ENCODE measurements around the gene LRRC23. TPM values are rescaled to one million over a fixed set of nuclear protein-coding genes. Genes with fewer than 3 reads are reported as not detected.
"Not testable (repeated sequence)": the region's sequence is repeated elsewhere in the genome, so short reads cannot be mapped to it uniquely, and the experiment has no call there.

Gene LRRC23
- 2.7 and 49.9 TPM in 2 replicates for total RNA-seq (2014; rRNA removed; shearing (Covaris generic); ENCODE audit: low replicate concordance)

- DNase-seq, result peak; percentile 95
- Histone ChIP-seq H3K27me3 (no peaks in the 10 kb centered on the region), H3K9me3 (no peaks in the 10 kb centered on the region), H3K36me3 (no peaks in the 10 kb centered on the region), H3K4me3 (peak within 1 kb of the TSS; percentile 76)
Observed at GRCh38 chr12:6904280-6905276, at the start of gene LRRC23. TSS of gene LRRC23 (plus strand) at chr12:6904822. CDS start at chr12:6905634, 812 bp downstream.

GRCh38 chr12:6855322-6855721 is 49.3 kb upstream of the LRRC23 start:
- no peak for DNase-seq
- Histone ChIP-seq H3K27me3 (no peaks in the 10 kb centered on the region), H3K9me3 (no peaks in the 10 kb centered on the region), H3K4me3 (no peak overlapping the region), H3K36me3 (peaks cover 65% of the 10 kb centered on the region)

- Histone ChIP-seq H3K27me3 (no peaks in the 10 kb centered on the region), H3K36me3 (peaks cover 83% of the 10 kb centered on the region), H3K9me3 (no peaks in the 10 kb centered on the region), H3K4me3 (no peak overlapping the region)
- DNase-seq, result no peak
Observed at GRCh38 chr12:6858799-6859198, 45.8 kb upstream of the LRRC23 start.

- Histone ChIP-seq H3K36me3 (peaks cover 82% of the 10 kb centered on the region), H3K9me3 (no peaks in the 10 kb centered on the region), H3K4me3 (no peak overlapping the region), H3K27me3 (no peaks in the 10 kb centered on the region)
- DNase-seq, result no peak
Observed at GRCh38 chr12:6860116-6860515, 44.5 kb upstream of the LRRC23 start.

- no peaks in the 10 kb centered on the region for H3K27me3 ChIP-seq
- DNase-seq, result no peak
- H3K9me3 ChIP-seq, result no peaks in the 10 kb centered on the region
- H3K4me3 ChIP-seq, result no peak overlapping the region
- peaks cover 82% of the 10 kb centered on the region for H3K36me3 ChIP-seq
Observed at GRCh38 chr12:6860942-6861341, 43.7 kb upstream of the LRRC23 start.

- Histone ChIP-seq H3K36me3 (peaks cover 83% of the 10 kb centered on the region), H3K27me3 (no peaks in the 10 kb centered on the region), H3K4me3 (no peak overlapping the region), H3K9me3 (no peaks in the 10 kb centered on the region)
- DNase-seq, result no peak
Observed at GRCh38 chr12:6861391-6861790, 43.2 kb upstream of the LRRC23 start.

GRCh38 chr12:6863033-6863432 is 41.6 kb upstream of the LRRC23 start:
- H3K9me3 ChIP-seq, result no peaks in the 10 kb centered on the region
- DNase-seq, result no peak
- no peak overlapping the region for H3K4me3 ChIP-seq
- peaks cover 71% of the 10 kb centered on the region for H3K36me3 ChIP-seq
- H3K27me3 ChIP-seq, result no peaks in the 10 kb centered on the region

GRCh38 chr12:6863586-6864321 is 40.9 kb upstream of the LRRC23 start:
- no peak for DNase-seq
- Histone ChIP-seq H3K9me3 (no peaks in the 10 kb centered on the region), H3K4me3 (no peak overlapping the region), H3K27me3 (no peaks in the 10 kb centered on the region), H3K36me3 (peaks cover 73% of the 10 kb centered on the region)

- not testable (repeated sequence) for H3K9me3 ChIP-seq, DNase-seq, H3K27me3 ChIP-seq, H3K4me3 ChIP-seq
- peaks cover 75% of the 10 kb centered on the region for H3K36me3 ChIP-seq
Observed at GRCh38 chr12:6865307-6865706, 39.3 kb upstream of the LRRC23 start.

GRCh38 chr12:6866163-6866919 is 38.3 kb upstream of the LRRC23 start:
- no peak for DNase-seq
- no peaks in the 10 kb centered on the region for H3K27me3 ChIP-seq
- H3K4me3 ChIP-seq, result peak overlapping the region; percentile 94
- no peaks in the 10 kb centered on the region for H3K9me3 ChIP-seq
- H3K36me3 ChIP-seq, result peaks cover 74% of the 10 kb centered on the region

GRCh38 chr12:6866920-6867412 is 37.7 kb upstream of the LRRC23 start:
- Histone ChIP-seq H3K9me3 (no peaks in the 10 kb centered on the region), H3K36me3 (peaks cover 76% of the 10 kb centered on the region), H3K27me3 (no peaks in the 10 kb centered on the region), H3K4me3 (peak overlapping the region; percentile 94)
- DNase-seq, result peak; percentile 53

- Histone ChIP-seq H3K4me3 (peak within 1 kb of the TSS; percentile 94), H3K36me3 (peaks cover 75% of the 10 kb centered on the region)
- DNase-seq, result peak; percentile 78
Observed at GRCh38 chr12:6867413-6868210, 37.0 kb upstream of the LRRC23 start, which contains the start of gene TPI1. TSS of gene TPI1 (plus strand) at chr12:6867531. CDS start at chr12:6867567, 36 bp downstream.

GRCh38 chr12:6868211-6869048 is 36.2 kb upstream of the LRRC23 start:
- Histone ChIP-seq H3K36me3 (peaks cover 67% of the 10 kb centered on the region), H3K27me3 (no peaks in the 10 kb centered on the region), H3K4me3 (peak overlapping the region; percentile 94), H3K9me3 (no peaks in the 10 kb centered on the region)
- no peak for DNase-seq

More at GRCh38 chr12:6867413-6868210, 37.0 kb upstream of the LRRC23 start, which contains the start of gene TPI1:
- Histone ChIP-seq H3K27me3 (no peaks in the 10 kb centered on the region), H3K9me3 (no peaks in the 10 kb centered on the region)

- Histone ChIP-seq H3K27me3 (no peaks in the 10 kb centered on the region), H3K4me3 (peak overlapping the region; percentile 94), H3K9me3 (no peaks in the 10 kb centered on the region), H3K36me3 (peaks cover 61% of the 10 kb centered on the region)
- DNase-seq, result peak; percentile 60
Observed at GRCh38 chr12:6869049-6870021, 35.3 kb upstream of the LRRC23 start.

Measured in MG63 (cell line).